Measurements from ENCODE around the gene E2F2.

- TF ChIP-seq, protein P1, sequence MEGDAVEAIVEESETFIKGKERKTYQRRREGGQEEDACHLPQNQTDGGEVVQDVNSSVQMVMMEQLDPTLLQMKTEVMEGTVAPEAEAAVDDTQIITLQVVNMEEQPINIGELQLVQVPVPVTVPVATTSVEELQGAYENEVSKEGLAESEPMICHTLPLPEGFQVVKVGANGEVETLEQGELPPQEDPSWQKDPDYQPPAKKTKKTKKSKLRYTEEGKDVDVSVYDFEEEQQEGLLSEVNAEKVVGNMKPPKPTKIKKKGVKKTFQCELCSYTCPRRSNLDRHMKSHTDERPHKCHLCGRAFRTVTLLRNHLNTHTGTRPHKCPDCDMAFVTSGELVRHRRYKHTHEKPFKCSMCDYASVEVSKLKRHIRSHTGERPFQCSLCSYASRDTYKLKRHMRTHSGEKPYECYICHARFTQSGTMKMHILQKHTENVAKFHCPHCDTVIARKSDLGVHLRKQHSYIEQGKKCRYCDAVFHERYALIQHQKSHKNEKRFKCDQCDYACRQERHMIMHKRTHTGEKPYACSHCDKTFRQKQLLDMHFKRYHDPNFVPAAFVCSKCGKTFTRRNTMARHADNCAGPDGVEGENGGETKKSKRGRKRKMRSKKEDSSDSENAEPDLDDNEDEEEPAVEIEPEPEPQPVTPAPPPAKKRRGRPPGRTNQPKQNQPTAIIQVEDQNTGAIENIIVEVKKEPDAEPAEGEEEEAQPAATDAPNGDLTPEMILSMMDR (IDR thresholded peaks at IDR 0.05), result no peak
- TF ChIP-seq RXRA (IDR thresholded peaks at IDR 0.05; ENCODE audit: borderline replicate concordance, low read depth) (no peak), EP300 (IDR thresholded peaks at IDR 0.05; ENCODE audit: borderline replicate concordance in 1 of 2, low read depth in 1 of 2, low read length in 1 of 2) (no peak), MEF2A (IDR thresholded peaks at IDR 0.05; ENCODE audit: borderline replicate concordance, low read depth) (no peak), POLR2AphosphoS5 (IDR thresholded peaks at IDR 0.05; ENCODE audit: low read depth, low read length) (no peak), SIN3A (IDR thresholded peaks at IDR 0.05; ENCODE audit: borderline replicate concordance, low read depth, low read length) (no peak), USF1 (IDR thresholded peaks at IDR 0.05; ENCODE audit: borderline replicate concordance, low read depth) (no peak)
- TF ChIP-seq, protein P2, sequence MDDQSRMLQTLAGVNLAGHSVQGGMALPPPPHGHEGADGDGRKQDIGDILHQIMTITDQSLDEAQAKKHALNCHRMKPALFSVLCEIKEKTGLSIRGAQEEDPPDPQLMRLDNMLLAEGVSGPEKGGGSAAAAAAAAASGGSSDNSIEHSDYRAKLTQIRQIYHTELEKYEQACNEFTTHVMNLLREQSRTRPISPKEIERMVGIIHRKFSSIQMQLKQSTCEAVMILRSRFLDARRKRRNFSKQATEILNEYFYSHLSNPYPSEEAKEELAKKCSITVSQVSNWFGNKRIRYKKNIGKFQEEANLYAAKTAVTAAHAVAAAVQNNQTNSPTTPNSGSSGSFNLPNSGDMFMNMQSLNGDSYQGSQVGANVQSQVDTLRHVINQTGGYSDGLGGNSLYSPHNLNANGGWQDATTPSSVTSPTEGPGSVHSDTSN (IDR thresholded peaks at IDR 0.05), result no peak
These were observed 25.2 kb downstream of the E2F2 start for GRCh38 chr1:23505851-23506250.

Measured in SK-N-SH (cell line).